Osteocyte (in vitro differentiated cells): Measurements from ENCODE around the gene FUT8. TPM values are rescaled to one million over a fixed set of nuclear protein-coding genes. Genes with fewer than 3 reads are reported as not detected.

Source experiments
- DNase-seq: peaks from one replicate; pipeline ENCODE4 v3.0.0; 2021; ENCODE audit warnings: mixed read lengths; ENCODE audit not compliant: unreplicated experiment; ENCODE audit errors: extremely low spot score
- H3K27ac Mint-ChIP-seq: one replicate; pipeline ENCODE4 v1.8.0; 2021; ENCODE audit warnings: mild to moderate bottlenecking, mixed read lengths; ENCODE audit not compliant: unreplicated experiment
- H3K27me3 Mint-ChIP-seq: one replicate; pipeline ENCODE4 v1.8.0; 2021; ENCODE audit warnings: mixed read lengths; ENCODE audit not compliant: unreplicated experiment
- H3K36me3 Mint-ChIP-seq: one replicate; pipeline ENCODE4 v1.8.0; 2021; ENCODE audit warnings: mixed read lengths; ENCODE audit not compliant: unreplicated experiment
- H3K4me1 Mint-ChIP-seq: one replicate; pipeline ENCODE4 v1.8.0; 2021; ENCODE audit warnings: mixed read lengths; ENCODE audit not compliant: unreplicated experiment
- H3K4me3 Mint-ChIP-seq: one replicate; pipeline ENCODE4 v1.8.0; 2021; ENCODE audit warnings: mild to moderate bottlenecking, moderate library complexity, mixed read lengths; ENCODE audit not compliant: unreplicated experiment
- H3K9me3 Mint-ChIP-seq: one replicate; pipeline ENCODE4 v1.8.0; 2021; ENCODE audit warnings: mixed read lengths; ENCODE audit not compliant: unreplicated experiment
- CTCF ChIP-seq: fragments of 200-600 bp; sonication (generic); IDR thresholded peaks from 2 replicates; pipeline ENCODE4 v1.5.0; 2021; ENCODE audit warnings: antibody characterized with exemption, mild to moderate bottlenecking, moderate library complexity
- total RNA-seq: library from RNA; stranded (reverse); gene quantifications from 2 replicates; pipeline ENCODE4 v1.2.1, GENCODE V29; 2021

The FUT8 gene
- total RNA-seq, 1 donor from 2014 or later, result 35.5 TPM

DNA sequence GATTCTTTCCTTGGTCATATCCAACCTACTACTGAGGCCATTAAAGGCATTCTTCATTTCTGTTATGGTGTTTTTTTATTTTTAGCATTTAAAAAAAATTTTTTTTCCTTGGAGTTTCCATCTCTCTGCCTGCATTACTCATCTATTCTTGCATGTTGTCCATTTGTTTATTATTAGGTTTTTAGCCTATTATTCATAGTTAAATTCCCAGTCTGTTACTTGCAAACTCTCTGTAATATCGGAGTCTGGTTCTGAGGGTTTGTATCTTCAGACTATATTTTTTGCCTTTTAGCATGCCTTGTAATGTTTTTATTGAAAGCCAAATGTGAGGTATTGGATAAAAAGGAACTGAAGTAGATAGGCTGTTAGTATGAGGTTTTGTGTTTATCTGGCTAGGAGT is 284.3 kb downstream of the FUT8 start:
- Mint-ChIP-seq H3K9me3 (peaks cover 9% of the 10 kb centered on the region), H3K36me3 (no peaks in the 10 kb centered on the region), H3K27ac (no peak overlapping the region), H3K27me3 (no peaks in the 10 kb centered on the region), H3K4me1 (peaks cover 1% of the 10 kb centered on the region), H3K4me3 (no peak overlapping the region)
- DNase-seq, result no peak
- TF ChIP-seq CTCF, result no peak

DNA sequence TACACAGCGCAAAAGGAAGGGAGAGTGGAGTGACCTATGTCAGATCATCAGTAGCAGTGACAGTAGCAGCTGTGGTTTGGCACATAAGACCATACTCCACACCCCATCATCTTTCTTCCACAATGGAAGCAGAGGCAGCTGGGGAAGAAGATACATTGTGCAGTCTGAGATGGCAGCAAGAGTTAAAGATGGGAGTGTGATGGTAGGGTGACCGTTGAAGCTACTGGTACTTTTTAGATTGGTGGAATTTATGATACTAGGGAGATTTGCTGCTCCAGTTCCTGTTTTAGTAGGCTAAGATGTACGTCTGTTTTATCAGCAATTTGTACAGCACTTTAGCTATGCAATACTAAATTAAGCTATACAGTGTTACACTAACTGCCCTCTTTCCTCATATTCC is 291.0 kb downstream of the FUT8 start:
- no peak for DNase-seq
- Mint-ChIP-seq H3K4me1 (no peaks in the 10 kb centered on the region), H3K4me3 (no peak overlapping the region), H3K27ac (no peak overlapping the region), H3K9me3 (peaks cover 12% of the 10 kb centered on the region), H3K36me3 (no peaks in the 10 kb centered on the region), H3K27me3 (no peaks in the 10 kb centered on the region)
- no peak for TF ChIP-seq CTCF

DNA sequence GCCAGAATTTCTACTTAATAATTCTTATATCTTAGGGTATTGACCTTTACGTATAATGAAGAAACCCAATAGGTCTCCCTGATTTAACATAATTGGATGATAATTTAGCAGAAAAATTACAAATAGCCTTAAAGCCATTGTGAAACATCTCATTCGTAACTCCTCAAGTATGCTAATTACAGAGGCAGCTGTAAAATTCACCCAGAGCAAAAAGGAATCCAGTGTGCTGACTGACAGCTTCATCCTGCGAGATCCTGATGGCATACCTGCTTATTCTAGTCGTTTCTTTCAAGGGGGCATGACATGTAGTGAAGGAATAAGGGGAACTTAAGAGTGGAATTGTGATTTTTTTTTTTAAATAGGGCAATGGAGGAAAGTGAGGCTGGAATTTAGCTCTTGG is 291.5 kb downstream of the FUT8 start:
- Mint-ChIP-seq H3K36me3 (no peaks in the 10 kb centered on the region), H3K4me1 (no peaks in the 10 kb centered on the region), H3K27ac (no peak overlapping the region), H3K9me3 (peaks cover 13% of the 10 kb centered on the region), H3K27me3 (no peaks in the 10 kb centered on the region), H3K4me3 (no peak overlapping the region)
- TF ChIP-seq CTCF, result no peak
- no peak for DNase-seq

DNA sequence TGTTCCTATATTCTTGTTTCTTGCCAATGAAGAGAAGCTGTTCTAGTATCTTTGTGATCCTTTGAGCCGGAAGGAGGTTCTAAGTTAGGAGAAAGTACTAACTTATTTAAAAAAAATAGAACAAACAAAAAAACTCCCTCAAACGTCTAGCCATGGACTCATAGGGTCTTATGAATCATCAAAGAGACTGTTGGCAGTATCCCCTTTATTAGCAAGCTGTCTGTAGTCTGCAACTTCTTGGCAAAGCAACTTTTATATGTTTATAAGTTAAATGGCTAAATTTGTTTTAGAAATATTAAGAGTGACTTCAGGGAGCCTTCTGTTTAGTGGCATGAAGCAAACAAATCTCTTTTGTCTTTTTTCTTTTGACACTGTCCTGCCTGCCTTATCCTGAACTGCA is 291.9 kb downstream of the FUT8 start:
- Mint-ChIP-seq H3K4me1 (no peaks in the 10 kb centered on the region), H3K36me3 (no peaks in the 10 kb centered on the region), H3K4me3 (no peak overlapping the region), H3K27ac (no peak overlapping the region), H3K27me3 (no peaks in the 10 kb centered on the region), H3K9me3 (peaks cover 13% of the 10 kb centered on the region)
- TF ChIP-seq CTCF, result no peak
- no peak for DNase-seq

GRCh38 chr14:65704850-65705249 is 292.3 kb downstream of the FUT8 start:
- no peaks in the 10 kb centered on the region for H3K4me1 Mint-ChIP-seq

More at GRCh38 chr14:65704850-65705249, 292.3 kb downstream of the FUT8 start:
- DNase-seq, result no peak
- H3K4me3 Mint-ChIP-seq, result no peak overlapping the region
- no peaks in the 10 kb centered on the region for H3K27me3 Mint-ChIP-seq
- no peak overlapping the region for H3K27ac Mint-ChIP-seq
- TF ChIP-seq CTCF, result no peak
- H3K9me3 Mint-ChIP-seq, result peaks cover 13% of the 10 kb centered on the region
- H3K36me3 Mint-ChIP-seq, result no peaks in the 10 kb centered on the region
